ENCODE measurements around the gene AP3S2. TPM values are rescaled to one million over a fixed set of nuclear protein-coding genes. Genes with fewer than 3 reads are reported as not detected.

Gene AP3S2
- total RNA-seq, 1 experiment from 2014 or later = 35.7 TPM

DNA sequence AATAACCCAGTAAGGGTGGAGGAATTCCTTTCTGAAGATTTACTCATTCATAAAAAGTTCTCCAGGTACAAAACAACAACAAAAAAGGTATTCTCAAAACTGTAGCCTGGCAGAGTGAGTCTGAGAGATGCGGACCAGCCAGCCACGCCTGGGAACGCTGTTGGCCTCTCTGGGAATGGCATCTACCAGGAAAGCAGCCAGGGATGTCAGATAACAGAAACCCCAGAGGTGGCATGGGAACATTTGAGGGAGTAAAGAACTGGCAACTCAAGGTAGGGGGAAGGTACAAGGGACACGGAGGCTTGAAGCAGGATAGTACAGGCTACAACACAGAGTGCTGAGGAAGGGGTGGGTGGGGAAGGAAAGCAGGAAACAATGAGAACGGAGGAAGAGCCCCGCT lies 7.1 kb upstream of the AP3S2 start (continued):
- TF ChIP-seq, protein P1, sequence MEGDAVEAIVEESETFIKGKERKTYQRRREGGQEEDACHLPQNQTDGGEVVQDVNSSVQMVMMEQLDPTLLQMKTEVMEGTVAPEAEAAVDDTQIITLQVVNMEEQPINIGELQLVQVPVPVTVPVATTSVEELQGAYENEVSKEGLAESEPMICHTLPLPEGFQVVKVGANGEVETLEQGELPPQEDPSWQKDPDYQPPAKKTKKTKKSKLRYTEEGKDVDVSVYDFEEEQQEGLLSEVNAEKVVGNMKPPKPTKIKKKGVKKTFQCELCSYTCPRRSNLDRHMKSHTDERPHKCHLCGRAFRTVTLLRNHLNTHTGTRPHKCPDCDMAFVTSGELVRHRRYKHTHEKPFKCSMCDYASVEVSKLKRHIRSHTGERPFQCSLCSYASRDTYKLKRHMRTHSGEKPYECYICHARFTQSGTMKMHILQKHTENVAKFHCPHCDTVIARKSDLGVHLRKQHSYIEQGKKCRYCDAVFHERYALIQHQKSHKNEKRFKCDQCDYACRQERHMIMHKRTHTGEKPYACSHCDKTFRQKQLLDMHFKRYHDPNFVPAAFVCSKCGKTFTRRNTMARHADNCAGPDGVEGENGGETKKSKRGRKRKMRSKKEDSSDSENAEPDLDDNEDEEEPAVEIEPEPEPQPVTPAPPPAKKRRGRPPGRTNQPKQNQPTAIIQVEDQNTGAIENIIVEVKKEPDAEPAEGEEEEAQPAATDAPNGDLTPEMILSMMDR (IDR thresholded peaks at IDR 0.05) = no peak
- no peak for TF ChIP-seq JAZF1 (CRISPR knock-in tag; IDR thresholded peaks at IDR 0.05)
- no peak for TF ChIP-seq TCF7 (CRISPR knock-in tag; IDR thresholded peaks at IDR 0.05; ENCODE audit: low read depth)
- TF ChIP-seq, protein P2, sequence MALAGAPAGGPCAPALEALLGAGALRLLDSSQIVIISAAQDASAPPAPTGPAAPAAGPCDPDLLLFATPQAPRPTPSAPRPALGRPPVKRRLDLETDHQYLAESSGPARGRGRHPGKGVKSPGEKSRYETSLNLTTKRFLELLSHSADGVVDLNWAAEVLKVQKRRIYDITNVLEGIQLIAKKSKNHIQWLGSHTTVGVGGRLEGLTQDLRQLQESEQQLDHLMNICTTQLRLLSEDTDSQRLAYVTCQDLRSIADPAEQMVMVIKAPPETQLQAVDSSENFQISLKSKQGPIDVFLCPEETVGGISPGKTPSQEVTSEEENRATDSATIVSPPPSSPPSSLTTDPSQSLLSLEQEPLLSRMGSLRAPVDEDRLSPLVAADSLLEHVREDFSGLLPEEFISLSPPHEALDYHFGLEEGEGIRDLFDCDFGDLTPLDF (CRISPR knock-in tag; IDR thresholded peaks at IDR 0.05) = no peak
- TF ChIP-seq ESRRA (CRISPR knock-in tag; IDR thresholded peaks at IDR 0.05; ENCODE audit: borderline replicate concordance) = no peak
- no peak for TF ChIP-seq SMAD4 (CRISPR knock-in tag; IDR thresholded peaks at IDR 0.05)
- TF ChIP-seq ZNF671 (CRISPR knock-in tag; IDR thresholded peaks at IDR 0.05) = no peak
- TF ChIP-seq NFATC4 (CRISPR knock-in tag; IDR thresholded peaks at IDR 0.05) = no peak
- TF ChIP-seq HMGA2 (CRISPR knock-in tag; IDR thresholded peaks at IDR 0.05) = no peak
- TF ChIP-seq, protein P3, sequence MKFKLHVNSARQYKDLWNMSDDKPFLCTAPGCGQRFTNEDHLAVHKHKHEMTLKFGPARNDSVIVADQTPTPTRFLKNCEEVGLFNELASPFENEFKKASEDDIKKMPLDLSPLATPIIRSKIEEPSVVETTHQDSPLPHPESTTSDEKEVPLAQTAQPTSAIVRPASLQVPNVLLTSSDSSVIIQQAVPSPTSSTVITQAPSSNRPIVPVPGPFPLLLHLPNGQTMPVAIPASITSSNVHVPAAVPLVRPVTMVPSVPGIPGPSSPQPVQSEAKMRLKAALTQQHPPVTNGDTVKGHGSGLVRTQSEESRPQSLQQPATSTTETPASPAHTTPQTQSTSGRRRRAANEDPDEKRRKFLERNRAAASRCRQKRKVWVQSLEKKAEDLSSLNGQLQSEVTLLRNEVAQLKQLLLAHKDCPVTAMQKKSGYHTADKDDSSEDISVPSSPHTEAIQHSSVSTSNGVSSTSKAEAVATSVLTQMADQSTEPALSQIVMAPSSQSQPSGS (CRISPR knock-in tag; IDR thresholded peaks at IDR 0.05; ENCODE audit: borderline replicate concordance, low read depth) = no peak

DNA sequence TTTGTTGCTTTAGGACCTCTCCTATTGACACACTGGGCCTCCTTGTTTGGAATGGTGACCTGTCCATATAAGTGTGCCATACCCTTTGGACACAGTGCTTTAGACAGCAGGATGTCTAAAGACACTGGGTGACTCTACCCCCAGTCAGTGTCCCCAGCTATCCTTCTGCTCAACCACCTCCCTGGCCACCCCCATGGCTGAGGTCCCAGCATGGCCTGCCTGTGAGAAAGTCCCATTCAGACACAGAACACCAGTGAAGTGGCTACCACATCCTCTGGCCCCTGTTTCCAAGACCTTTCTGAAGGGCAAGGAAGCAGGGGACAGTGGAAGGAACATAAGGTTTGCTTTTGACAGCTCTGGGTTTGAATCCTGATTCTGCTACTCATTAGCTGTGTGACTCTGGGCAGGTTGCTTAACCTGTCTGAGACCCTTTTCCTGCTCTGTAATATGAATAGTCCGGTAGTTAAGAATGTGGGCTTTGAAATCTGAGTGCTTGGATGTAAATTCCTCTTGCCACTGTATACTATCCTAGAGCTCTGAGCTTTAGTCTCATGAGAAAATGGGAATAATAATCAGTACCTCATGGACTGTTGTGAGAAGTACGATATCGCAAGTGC lies 6.3 kb upstream of the AP3S2 start:
- POLR2A ChIA-PET = interaction anchor here (1.1 kb wide), 1 partner anchor 12 kb away, joined by 3 read pairs; the partner anchor contains the start of gene ARPIN
- Mint-ChIP-seq H3K27me3 (ENCODE audit: low read depth) (no peaks in the 10 kb centered on the region), H3K4me3 (no peak overlapping the region), H3K36me3 (no peaks in the 10 kb centered on the region), H3K9me3 (no peaks in the 10 kb centered on the region), H3K27ac (no peak overlapping the region), H3K4me1 (peaks cover 8% of the 10 kb centered on the region)
- ATAC-seq (no peak), DNase-seq (ENCODE audit: low spot score) (no peak)
- TF ChIP-seq, protein P1 (IDR thresholded peaks at IDR 0.05) = no peak
- no peak for TF ChIP-seq ZNF396 (CRISPR knock-in tag; IDR thresholded peaks at IDR 0.05; ENCODE audit: borderline replicate concordance)
- TF ChIP-seq, protein P4, sequence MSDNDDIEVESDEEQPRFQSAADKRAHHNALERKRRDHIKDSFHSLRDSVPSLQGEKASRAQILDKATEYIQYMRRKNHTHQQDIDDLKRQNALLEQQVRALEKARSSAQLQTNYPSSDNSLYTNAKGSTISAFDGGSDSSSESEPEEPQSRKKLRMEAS (CRISPR knock-in tag; IDR thresholded peaks at IDR 0.05) = no peak
- TF ChIP-seq, protein P5, sequence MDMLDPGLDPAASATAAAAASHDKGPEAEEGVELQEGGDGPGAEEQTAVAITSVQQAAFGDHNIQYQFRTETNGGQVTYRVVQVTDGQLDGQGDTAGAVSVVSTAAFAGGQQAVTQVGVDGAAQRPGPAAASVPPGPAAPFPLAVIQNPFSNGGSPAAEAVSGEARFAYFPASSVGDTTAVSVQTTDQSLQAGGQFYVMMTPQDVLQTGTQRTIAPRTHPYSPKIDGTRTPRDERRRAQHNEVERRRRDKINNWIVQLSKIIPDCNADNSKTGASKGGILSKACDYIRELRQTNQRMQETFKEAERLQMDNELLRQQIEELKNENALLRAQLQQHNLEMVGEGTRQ (CRISPR knock-in tag; IDR thresholded peaks at IDR 0.05) = no peak
- TF ChIP-seq, protein P3 (CRISPR knock-in tag; IDR thresholded peaks at IDR 0.05; ENCODE audit: borderline replicate concordance, low read depth) = no peak
- TF ChIP-seq CBFB (CRISPR knock-in tag; IDR thresholded peaks at IDR 0.05; ENCODE audit: low read depth) = no peak
- no peak for TF ChIP-seq PRRX2 (CRISPR knock-in tag; IDR thresholded peaks at IDR 0.05)
- TF ChIP-seq ZNF671 (CRISPR knock-in tag; IDR thresholded peaks at IDR 0.05) = no peak
- TF ChIP-seq, protein P6, sequence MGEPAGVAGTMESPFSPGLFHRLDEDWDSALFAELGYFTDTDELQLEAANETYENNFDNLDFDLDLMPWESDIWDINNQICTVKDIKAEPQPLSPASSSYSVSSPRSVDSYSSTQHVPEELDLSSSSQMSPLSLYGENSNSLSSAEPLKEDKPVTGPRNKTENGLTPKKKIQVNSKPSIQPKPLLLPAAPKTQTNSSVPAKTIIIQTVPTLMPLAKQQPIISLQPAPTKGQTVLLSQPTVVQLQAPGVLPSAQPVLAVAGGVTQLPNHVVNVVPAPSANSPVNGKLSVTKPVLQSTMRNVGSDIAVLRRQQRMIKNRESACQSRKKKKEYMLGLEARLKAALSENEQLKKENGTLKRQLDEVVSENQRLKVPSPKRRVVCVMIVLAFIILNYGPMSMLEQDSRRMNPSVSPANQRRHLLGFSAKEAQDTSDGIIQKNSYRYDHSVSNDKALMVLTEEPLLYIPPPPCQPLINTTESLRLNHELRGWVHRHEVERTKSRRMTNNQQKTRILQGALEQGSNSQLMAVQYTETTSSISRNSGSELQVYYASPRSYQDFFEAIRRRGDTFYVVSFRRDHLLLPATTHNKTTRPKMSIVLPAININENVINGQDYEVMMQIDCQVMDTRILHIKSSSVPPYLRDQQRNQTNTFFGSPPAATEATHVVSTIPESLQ (CRISPR knock-in tag; IDR thresholded peaks at IDR 0.05) = no peak
- no peak for TF ChIP-seq ETV6 (CRISPR knock-in tag; IDR thresholded peaks at IDR 0.05)
- TF ChIP-seq, protein P7, sequence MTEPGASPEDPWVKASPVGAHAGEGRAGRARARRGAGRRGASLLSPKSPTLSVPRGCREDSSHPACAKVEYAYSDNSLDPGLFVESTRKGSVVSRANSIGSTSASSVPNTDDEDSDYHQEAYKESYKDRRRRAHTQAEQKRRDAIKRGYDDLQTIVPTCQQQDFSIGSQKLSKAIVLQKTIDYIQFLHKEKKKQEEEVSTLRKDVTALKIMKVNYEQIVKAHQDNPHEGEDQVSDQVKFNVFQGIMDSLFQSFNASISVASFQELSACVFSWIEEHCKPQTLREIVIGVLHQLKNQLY (CRISPR knock-in tag; IDR thresholded peaks at IDR 0.05) = no peak
- no peak for TF ChIP-seq SMAD3 (CRISPR knock-in tag; IDR thresholded peaks at IDR 0.05; ENCODE audit: borderline replicate concordance)
- no peak for TF ChIP-seq TEAD1 (CRISPR knock-in tag; IDR thresholded peaks at IDR 0.05)
- TF ChIP-seq ESRRA (CRISPR knock-in tag; IDR thresholded peaks at IDR 0.05; ENCODE audit: borderline replicate concordance) = no peak
- TF ChIP-seq EMX1 (CRISPR knock-in tag; IDR thresholded peaks at IDR 0.05) = no peak
- TF ChIP-seq MYBL2 (CRISPR knock-in tag; IDR thresholded peaks at IDR 0.05) = no peak
- CTCF ChIA-PET = interaction anchor here (0.6 to 3.2 kb wide), 5 partner anchors 25 to 175 kb away, joined by 3 to 47 read pairs (median 5); no protein-coding TSS in a partner anchor
